Measurements from ENCODE around the gene DDIAS.

DNA sequence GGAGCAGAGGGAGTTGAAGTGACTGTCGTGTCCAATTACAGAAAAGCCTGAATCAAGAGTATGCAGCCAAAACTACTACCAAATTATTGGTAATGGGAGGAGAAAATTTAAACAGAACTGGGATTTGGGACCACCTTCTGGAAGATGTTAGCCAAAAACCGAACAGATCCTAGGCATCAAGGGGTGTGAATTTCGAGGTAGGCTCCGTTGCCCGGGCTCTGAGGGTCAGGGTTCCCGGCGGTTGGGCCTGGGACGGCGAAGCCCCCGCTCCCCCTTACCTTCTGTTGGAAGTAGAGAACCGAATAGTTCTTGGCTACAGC is 1.6 kb upstream of the DDIAS start:
- TF ChIP-seq, protein P1, sequence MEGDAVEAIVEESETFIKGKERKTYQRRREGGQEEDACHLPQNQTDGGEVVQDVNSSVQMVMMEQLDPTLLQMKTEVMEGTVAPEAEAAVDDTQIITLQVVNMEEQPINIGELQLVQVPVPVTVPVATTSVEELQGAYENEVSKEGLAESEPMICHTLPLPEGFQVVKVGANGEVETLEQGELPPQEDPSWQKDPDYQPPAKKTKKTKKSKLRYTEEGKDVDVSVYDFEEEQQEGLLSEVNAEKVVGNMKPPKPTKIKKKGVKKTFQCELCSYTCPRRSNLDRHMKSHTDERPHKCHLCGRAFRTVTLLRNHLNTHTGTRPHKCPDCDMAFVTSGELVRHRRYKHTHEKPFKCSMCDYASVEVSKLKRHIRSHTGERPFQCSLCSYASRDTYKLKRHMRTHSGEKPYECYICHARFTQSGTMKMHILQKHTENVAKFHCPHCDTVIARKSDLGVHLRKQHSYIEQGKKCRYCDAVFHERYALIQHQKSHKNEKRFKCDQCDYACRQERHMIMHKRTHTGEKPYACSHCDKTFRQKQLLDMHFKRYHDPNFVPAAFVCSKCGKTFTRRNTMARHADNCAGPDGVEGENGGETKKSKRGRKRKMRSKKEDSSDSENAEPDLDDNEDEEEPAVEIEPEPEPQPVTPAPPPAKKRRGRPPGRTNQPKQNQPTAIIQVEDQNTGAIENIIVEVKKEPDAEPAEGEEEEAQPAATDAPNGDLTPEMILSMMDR (conservative IDR thresholded peaks at IDR 0.05 in 1 of 2, IDR thresholded peaks at IDR 0.05 in 1 of 2; ENCODE audit: low read depth in 1 of 2, low read length in 2 of 2), result no peak
- no peak for TF ChIP-seq EZH2 (IDR thresholded peaks at IDR 0.05; ENCODE audit: low read length, missing control alignments)
